Keratinocyte (primary cell): ENCODE measurements around the gene NPLOC4. TPM values are rescaled to one million over a fixed set of nuclear protein-coding genes. Genes with fewer than 3 reads are reported as not detected.

Source experiments
- DNase-seq: peaks from one replicate; pipeline ENCODE4 v3.0.0-alpha.2; 2011; ENCODE audit warnings: low read depth, missing footprints, low spot score
- FAIRE-seq: peaks from 2 replicates; lab custom pipeline; 2011; peaks lifted over from hg19 to GRCh38; lab: Jason Lieb, UNC
- H2AFZ ChIP-seq: 2 replicates; pipeline ENCODE4 v1.6.0; 2012; ENCODE audit warnings: low read length, control low read depth, inconsistent platforms; ENCODE audit not compliant: control insufficient read depth
- H3K27ac ChIP-seq: 2 replicates; pipeline ENCODE4 v1.5.1; 2011; ENCODE audit warnings: low read length; ENCODE audit not compliant: control insufficient read depth, insufficient read depth
- H3K27me3 ChIP-seq: 3 replicates; pipeline ENCODE4 v1.6.0; 2011; ENCODE audit warnings: low read length; ENCODE audit not compliant: control insufficient read depth, insufficient read depth; ENCODE audit errors: extremely low read depth
- H3K36me3 ChIP-seq, 2 experiments: 2 replicates in 1 of 2; 3 replicates in 1 of 2; pipeline ENCODE4 v1.5.1; 2011; ENCODE audit warnings: low read length in 2 of 2, mild to moderate bottlenecking in 1 of 2; ENCODE audit not compliant: control insufficient read depth in 2 of 2, insufficient read depth in 2 of 2; ENCODE audit errors: extremely low read depth in 1 of 2
- H3K4me1 ChIP-seq: 3 replicates; pipeline ENCODE4 v1.5.1; 2011; ENCODE audit warnings: low read length; ENCODE audit not compliant: control insufficient read depth, insufficient read depth; ENCODE audit errors: extremely low read depth
- H3K4me2 ChIP-seq: 3 replicates; pipeline ENCODE4 v1.6.0; 2011; ENCODE audit warnings: low read depth, low read length; ENCODE audit not compliant: control insufficient read depth, insufficient read depth; ENCODE audit errors: extremely low read depth
- H3K4me3 ChIP-seq, 3 experiments: fragments of 200-600 bp in 1 of 3; sonication (generic) in 1 of 3; 2 replicates in 2 of 3; 3 replicates in 1 of 3; pipeline ENCODE4 v1.5.1; 2011 to 2016; ENCODE audit warnings: low read length in 3 of 3, mild to moderate bottlenecking in 3 of 3, control low read depth in 2 of 3, inconsistent platforms in 1 of 3, low read depth in 1 of 3, mixed read lengths in 1 of 3, mixed run types in 1 of 3, moderate library complexity in 1 of 3; ENCODE audit not compliant: control insufficient read depth in 2 of 3, insufficient read depth in 2 of 3; ENCODE audit errors: extremely low read depth in 1 of 3
- H3K79me2 ChIP-seq: 2 replicates; pipeline ENCODE4 v1.6.0; 2012; ENCODE audit warnings: low read length; ENCODE audit not compliant: control insufficient read depth, insufficient read depth
- H3K9ac ChIP-seq: 3 replicates; pipeline ENCODE4 v1.6.0; 2011; ENCODE audit warnings: low read length; ENCODE audit not compliant: control insufficient read depth, insufficient read depth; ENCODE audit errors: extremely low read depth
- H3K9me1 ChIP-seq: 3 replicates; pipeline ENCODE4 v1.6.0; 2011; ENCODE audit warnings: low read length; ENCODE audit not compliant: control insufficient read depth, insufficient read depth; ENCODE audit errors: extremely low read depth
- H3K9me3 ChIP-seq: 2 replicates; pipeline ENCODE4 v1.5.1; 2012; ENCODE audit warnings: low read depth, low read length; ENCODE audit not compliant: control insufficient read depth
- H4K20me1 ChIP-seq: 3 replicates; pipeline ENCODE4 v1.6.0; 2011; ENCODE audit warnings: low read length; ENCODE audit not compliant: control insufficient read depth, insufficient read depth; ENCODE audit errors: extremely low read depth
- EZH2 ChIP-seq: IDR thresholded peaks from one replicate; pipeline ENCODE4 v1.6.1; 2012; ENCODE audit warnings: inconsistent platforms, mild to moderate bottlenecking, low read length, moderate library complexity
- dilution Hi-C: fragments of 300-500 bp; cut with MboI; formaldehyde crosslinking; loops from one replicate; pipeline ENCODE4 v1.7.0; 2020; ENCODE audit warnings: low sequenced_read_pairs; ENCODE audit not compliant: extremely low pct_ligation_motif_present
- polyA plus RNA-seq, 5 experiments: library from polyadenylated mRNA; depleted of rRNA in 3 of 5; stranded (reverse) in 3 of 5; stranded (forward) in 1 of 5; unstranded in 1 of 5; fragments of >200 nt; gene quantifications; 1 replicate in 1 of 5; 2 replicates in 3 of 5; 3 replicates in 1 of 5; pipeline versions ENCODE4 v1.2.1 to v1.2.3, GENCODE V29; 2011 to 2012; ENCODE audit warnings: missing spikeins in 2 of 5, low read depth in 1 of 5, low replicate concordance in 1 of 5
- TF ChIP-seq, protein P1 (sequence below), 3 experiments: IDR thresholded peaks in 1 of 3; conservative IDR thresholded peaks in 1 of 3; optimal IDR thresholded peaks in 1 of 3; 2 replicates in 2 of 3; 3 replicates in 1 of 3; pipeline versions ENCODE3 to v1.5.1; 2011; ENCODE audit warnings: low read length in 3 of 3, mild to moderate bottlenecking in 3 of 3, moderate library complexity in 2 of 3, control low read depth in 1 of 3, inconsistent platforms in 1 of 3; ENCODE audit not compliant: insufficient read depth in 2 of 3; ENCODE audit errors: extremely low read depth in 1 of 3

NPLOC4 gene
- polyA plus RNA-seq, 1 donor (not counting 4 experiments of a cell fraction or from before 2014, with no cell fraction given) = 64.0 TPM

GRCh38 chr17:81535007-81535328, 101.9 kb downstream of the NPLOC4 start:
- H3K9ac ChIP-seq = no peak overlapping the region
- no peak overlapping the region for H3K27ac ChIP-seq
- peaks cover 2 to 3% of the 10 kb centered on the region in 2 experiments for H3K36me3 ChIP-seq
- H3K27me3 ChIP-seq = peaks cover 38% of the 10 kb centered on the region
- H3K4me2 ChIP-seq = no peak overlapping the region
- dilution Hi-C loops = no loop called here
- H3K4me3 ChIP-seq = no peak overlapping the region
- H2AFZ ChIP-seq = no peak overlapping the region
- no peak for FAIRE-seq
- no peaks in the 10 kb centered on the region for H3K9me1 ChIP-seq
- no peak for TF ChIP-seq EZH2
- TF ChIP-seq, protein P1, sequence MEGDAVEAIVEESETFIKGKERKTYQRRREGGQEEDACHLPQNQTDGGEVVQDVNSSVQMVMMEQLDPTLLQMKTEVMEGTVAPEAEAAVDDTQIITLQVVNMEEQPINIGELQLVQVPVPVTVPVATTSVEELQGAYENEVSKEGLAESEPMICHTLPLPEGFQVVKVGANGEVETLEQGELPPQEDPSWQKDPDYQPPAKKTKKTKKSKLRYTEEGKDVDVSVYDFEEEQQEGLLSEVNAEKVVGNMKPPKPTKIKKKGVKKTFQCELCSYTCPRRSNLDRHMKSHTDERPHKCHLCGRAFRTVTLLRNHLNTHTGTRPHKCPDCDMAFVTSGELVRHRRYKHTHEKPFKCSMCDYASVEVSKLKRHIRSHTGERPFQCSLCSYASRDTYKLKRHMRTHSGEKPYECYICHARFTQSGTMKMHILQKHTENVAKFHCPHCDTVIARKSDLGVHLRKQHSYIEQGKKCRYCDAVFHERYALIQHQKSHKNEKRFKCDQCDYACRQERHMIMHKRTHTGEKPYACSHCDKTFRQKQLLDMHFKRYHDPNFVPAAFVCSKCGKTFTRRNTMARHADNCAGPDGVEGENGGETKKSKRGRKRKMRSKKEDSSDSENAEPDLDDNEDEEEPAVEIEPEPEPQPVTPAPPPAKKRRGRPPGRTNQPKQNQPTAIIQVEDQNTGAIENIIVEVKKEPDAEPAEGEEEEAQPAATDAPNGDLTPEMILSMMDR (optimal IDR thresholded peaks at IDR 0.05 in 1 of 3, IDR thresholded peaks at IDR 0.05 in 1 of 3, conservative IDR thresholded peaks at IDR 0.05 in 1 of 3; ENCODE audit: extremely low read depth in 1 of 3, insufficient read depth in 2 of 3, low read length in 3 of 3) = no peak
- no peaks in the 10 kb centered on the region for H3K79me2 ChIP-seq
- peaks cover 3% of the 10 kb centered on the region for H3K4me1 ChIP-seq
- no peak for DNase-seq
- H3K9me3 ChIP-seq = peaks cover 2% of the 10 kb centered on the region
- peaks cover 7% of the 10 kb centered on the region for H4K20me1 ChIP-seq

- Histone ChIP-seq H4K20me1 (peaks cover 7% of the 10 kb centered on the region), H3K9ac (no peak overlapping the region), H3K4me2 (no peak overlapping the region), H3K27me3 (peaks cover 40% of the 10 kb centered on the region), H3K4me3 (no peak overlapping the region), H3K27ac (no peak overlapping the region), H3K36me3 (peaks cover 0 to 3% of the 10 kb centered on the region in 2 experiments), H3K4me1 (peaks cover 3% of the 10 kb centered on the region), H3K79me2 (no peaks in the 10 kb centered on the region), H2AFZ (no peak overlapping the region), H3K9me1 (no peaks in the 10 kb centered on the region), H3K9me3 (peaks cover 2% of the 10 kb centered on the region)
- TF ChIP-seq, protein P1 (optimal IDR thresholded peaks at IDR 0.05 in 1 of 3, IDR thresholded peaks at IDR 0.05 in 1 of 3, conservative IDR thresholded peaks at IDR 0.05 in 1 of 3; ENCODE audit: extremely low read depth in 1 of 3, insufficient read depth in 2 of 3, low read length in 3 of 3) = no peak
- TF ChIP-seq EZH2 = no peak
- DNase-seq = no peak
- dilution Hi-C loops = no loop called here
- no peak for FAIRE-seq
These were observed 102.5 kb downstream of the NPLOC4 start for GRCh38 chr17:81534157-81535006.
